Measurements from ENCODE around the gene TMPRSS7.
"Not testable (repeated sequence)": the region's sequence is repeated elsewhere in the genome, so short reads cannot be mapped to it uniquely, and the experiment has no call there.

Gene TMPRSS7

DNA sequence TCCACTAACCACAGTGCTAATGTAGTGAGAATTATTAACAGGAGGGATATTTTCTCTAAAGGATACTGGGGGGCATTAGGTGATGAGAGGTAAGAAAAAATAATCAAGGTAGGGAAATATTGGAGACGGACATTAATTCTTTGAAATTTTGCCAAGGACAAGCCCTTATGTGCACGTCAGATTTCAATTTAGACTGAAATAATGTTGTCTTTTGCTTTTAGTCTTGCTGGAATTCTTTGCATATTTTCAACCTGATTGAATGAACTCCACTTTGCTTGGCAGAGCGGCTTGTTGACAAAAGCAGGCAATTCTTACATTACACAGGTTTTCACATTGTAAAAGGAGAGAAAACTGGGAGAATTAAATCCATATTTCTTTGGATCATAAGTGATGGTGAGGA is 26.6 kb downstream of the TMPRSS7 start:
- H3K27ac ChIP-seq = no peak overlapping the region
- H3K27me3 ChIP-seq (ENCODE audit: control insufficient read depth, insufficient read depth, low read length) = no peaks in the 10 kb centered on the region
- H3K79me2 ChIP-seq = no peaks in the 10 kb centered on the region
- no peak overlapping the region for H3K4me3 ChIP-seq (ENCODE audit: low read depth, low read length)
- H3K9me3 ChIP-seq (ENCODE audit: control insufficient read depth, low read length) = no peaks in the 10 kb centered on the region
- no peak overlapping the region for H2AFZ ChIP-seq
- no peaks in the 10 kb centered on the region for H3K4me1 ChIP-seq
- TF ChIP-seq, protein P1, sequence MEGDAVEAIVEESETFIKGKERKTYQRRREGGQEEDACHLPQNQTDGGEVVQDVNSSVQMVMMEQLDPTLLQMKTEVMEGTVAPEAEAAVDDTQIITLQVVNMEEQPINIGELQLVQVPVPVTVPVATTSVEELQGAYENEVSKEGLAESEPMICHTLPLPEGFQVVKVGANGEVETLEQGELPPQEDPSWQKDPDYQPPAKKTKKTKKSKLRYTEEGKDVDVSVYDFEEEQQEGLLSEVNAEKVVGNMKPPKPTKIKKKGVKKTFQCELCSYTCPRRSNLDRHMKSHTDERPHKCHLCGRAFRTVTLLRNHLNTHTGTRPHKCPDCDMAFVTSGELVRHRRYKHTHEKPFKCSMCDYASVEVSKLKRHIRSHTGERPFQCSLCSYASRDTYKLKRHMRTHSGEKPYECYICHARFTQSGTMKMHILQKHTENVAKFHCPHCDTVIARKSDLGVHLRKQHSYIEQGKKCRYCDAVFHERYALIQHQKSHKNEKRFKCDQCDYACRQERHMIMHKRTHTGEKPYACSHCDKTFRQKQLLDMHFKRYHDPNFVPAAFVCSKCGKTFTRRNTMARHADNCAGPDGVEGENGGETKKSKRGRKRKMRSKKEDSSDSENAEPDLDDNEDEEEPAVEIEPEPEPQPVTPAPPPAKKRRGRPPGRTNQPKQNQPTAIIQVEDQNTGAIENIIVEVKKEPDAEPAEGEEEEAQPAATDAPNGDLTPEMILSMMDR (IDR thresholded peaks at IDR 0.05) = no peak
- H3K9ac ChIP-seq = no peak overlapping the region
- H3K36me3 ChIP-seq (ENCODE audit: control insufficient read depth, insufficient read depth, low read length) = no peaks in the 10 kb centered on the region
- H3K4me2 ChIP-seq (ENCODE audit: low read length) = no peak overlapping the region

DNA sequence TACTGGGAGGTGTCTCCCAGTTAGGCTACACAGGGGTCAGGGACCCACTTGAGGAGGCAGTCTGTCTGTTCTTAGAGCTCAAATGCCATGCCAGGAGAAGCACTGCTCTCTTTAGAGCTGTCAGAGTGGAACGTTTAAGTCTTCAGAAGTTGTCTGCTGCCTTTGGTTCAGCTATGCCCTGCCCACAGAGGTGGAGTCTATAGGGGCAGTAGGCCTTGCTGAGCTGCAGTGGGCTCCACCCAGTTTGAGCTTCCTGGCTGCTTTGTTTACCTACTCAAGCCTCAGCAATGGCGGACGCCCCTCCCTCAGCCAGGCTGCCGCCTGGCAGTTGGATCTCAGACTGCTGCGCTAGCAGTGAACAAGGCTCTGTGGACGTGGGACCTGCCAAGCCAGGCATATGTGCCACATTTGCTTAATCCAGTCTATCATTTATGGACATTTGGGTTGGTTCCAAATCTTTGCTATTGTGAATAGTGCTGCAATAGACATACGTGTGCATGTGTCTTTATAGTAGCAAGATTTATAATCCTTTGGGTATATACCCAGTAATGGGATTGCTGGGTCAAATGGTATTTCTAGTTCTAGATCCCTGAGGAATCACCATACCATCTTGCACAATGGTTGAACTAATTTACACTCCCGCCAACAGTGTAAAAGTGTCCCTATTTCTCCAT is 38.0 kb downstream of the TMPRSS7 start:
- H3K9ac ChIP-seq; H3K4me1 ChIP-seq; H3K27me3 ChIP-seq (ENCODE audit: control insufficient read depth, insufficient read depth, low read length); H3K9me3 ChIP-seq (ENCODE audit: control insufficient read depth, low read length); H3K27ac ChIP-seq; H3K4me2 ChIP-seq (ENCODE audit: low read length); H3K79me2 ChIP-seq; H3K4me3 ChIP-seq (ENCODE audit: low read depth, low read length); H3K36me3 ChIP-seq (ENCODE audit: control insufficient read depth, insufficient read depth, low read length); H2AFZ ChIP-seq: not testable (repeated sequence)

DNA sequence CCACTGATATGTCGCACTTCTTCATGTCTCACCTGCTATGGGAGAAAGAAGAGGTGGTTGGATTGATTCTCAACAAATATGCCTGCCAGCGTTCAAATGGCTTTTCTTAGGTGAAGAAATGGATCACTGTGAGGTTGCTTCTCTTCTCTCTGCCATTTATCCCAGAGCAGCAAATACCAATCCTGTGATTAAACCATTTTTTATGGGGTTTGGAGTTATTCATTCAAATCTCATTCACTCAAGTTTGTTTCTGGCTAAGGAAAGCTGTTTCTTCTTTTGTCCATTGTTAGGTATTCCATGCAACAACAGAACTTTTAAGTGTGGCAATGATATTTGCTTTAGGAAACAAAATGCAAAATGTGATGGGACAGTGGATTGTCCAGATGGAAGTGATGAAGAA is 39.5 kb downstream of the TMPRSS7 start:
- H3K27me3 ChIP-seq (ENCODE audit: control insufficient read depth, insufficient read depth, low read length) = no peaks in the 10 kb centered on the region
- H3K4me1 ChIP-seq = no peaks in the 10 kb centered on the region

DNA sequence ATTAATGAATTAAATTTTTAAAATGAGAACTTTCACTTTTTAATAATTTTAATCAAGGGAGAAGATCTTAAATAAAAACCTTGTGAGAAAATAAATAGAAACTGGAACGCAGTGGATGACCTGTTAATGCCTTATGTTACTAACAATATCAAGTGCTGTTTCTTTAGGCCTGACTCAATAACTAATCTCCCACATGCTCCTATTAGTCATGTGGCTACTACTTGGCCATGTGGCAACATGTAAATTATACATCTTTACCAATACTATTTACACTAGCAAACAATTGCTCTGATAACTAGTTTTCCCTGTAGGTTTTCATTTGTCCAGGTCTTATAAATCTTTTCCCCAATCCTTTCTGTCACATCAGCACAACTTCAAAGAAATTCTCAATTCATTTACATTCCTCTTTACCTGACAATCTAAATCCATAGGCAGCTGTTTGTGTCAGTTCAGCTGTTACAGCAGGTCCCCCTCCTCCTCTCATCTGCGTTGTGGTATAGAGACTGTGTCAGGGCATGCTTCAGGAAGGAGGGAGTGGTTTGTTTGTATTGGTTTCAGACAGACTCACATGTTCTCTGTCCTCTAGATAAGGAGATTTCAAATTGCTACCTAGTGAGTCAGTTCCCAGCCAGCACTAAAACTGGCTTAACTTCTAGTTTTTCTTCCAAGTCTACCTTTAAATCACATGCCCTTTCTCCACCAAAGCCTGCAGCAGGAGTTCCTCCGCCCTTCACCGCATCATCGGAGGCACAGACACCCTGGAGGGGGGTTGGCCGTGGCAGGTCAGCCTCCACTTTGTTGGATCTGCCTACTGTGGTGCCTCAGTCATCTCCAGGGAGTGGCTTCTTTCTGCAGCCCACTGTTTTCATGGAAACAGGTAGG is 40.3 kb downstream of the TMPRSS7 start:
- Histone ChIP-seq H3K9me3 (ENCODE audit: control insufficient read depth, low read length) (no peaks in the 10 kb centered on the region), H3K4me3 (ENCODE audit: low read depth, low read length) (no peak overlapping the region), H3K36me3 (ENCODE audit: control insufficient read depth, insufficient read depth, low read length) (no peaks in the 10 kb centered on the region), H3K4me1 (no peaks in the 10 kb centered on the region), H3K4me2 (ENCODE audit: low read length) (no peak overlapping the region), H3K9ac (no peak overlapping the region), H3K27ac (no peak overlapping the region), H3K79me2 (no peaks in the 10 kb centered on the region), H2AFZ (peak overlapping the region; percentile 21), H3K27me3 (ENCODE audit: control insufficient read depth, insufficient read depth, low read length) (no peaks in the 10 kb centered on the region)
- TF ChIP-seq, protein P1 (IDR thresholded peaks at IDR 0.05) = no peak

More for the DNA sequence above, 39.5 kb downstream of the TMPRSS7 start:
- Histone ChIP-seq H3K27ac (no peak overlapping the region), H3K9me3 (ENCODE audit: control insufficient read depth, low read length) (no peaks in the 10 kb centered on the region), H3K79me2 (no peaks in the 10 kb centered on the region), H2AFZ (no peak overlapping the region), H3K4me2 (ENCODE audit: low read length) (no peak overlapping the region), H3K36me3 (ENCODE audit: control insufficient read depth, insufficient read depth, low read length) (no peaks in the 10 kb centered on the region), H3K4me3 (ENCODE audit: low read depth, low read length) (no peak overlapping the region), H3K9ac (no peak overlapping the region)
- TF ChIP-seq, protein P1 (IDR thresholded peaks at IDR 0.05) = no peak

All from parathyroid adenoma (tissue), 2 donors.